GM12864 (cell line): Measurements from ENCODE around the gene PITX1.

Experiments used
- DNase-seq: peaks from one replicate; pipeline ENCODE4 v3.0.0-alpha.2; 2011; ENCODE audit warnings: low read depth
- H3K4me3 ChIP-seq: 2 replicates; pipeline ENCODE4 v1.5.1; 2011; ENCODE audit warnings: mild to moderate bottlenecking, low read depth, low read length, control low read depth
- CTCF ChIP-seq: IDR thresholded peaks from 2 replicates; pipeline ENCODE4 v1.5.1; 2011; ENCODE audit warnings: low read depth, mild to moderate bottlenecking, moderate library complexity, low read length, control low read depth, inconsistent platforms; ENCODE audit errors: missing control alignments

Gene PITX1

GRCh38 chr5:135062216-135063055 is 28.4 kb upstream of the PITX1 start:
- no peak overlapping the region for H3K4me3 ChIP-seq
- no peak for DNase-seq
- TF ChIP-seq CTCF = no peak

GRCh38 chr5:135061001-135061400 is 27.0 kb upstream of the PITX1 start:
- no peak overlapping the region for H3K4me3 ChIP-seq
- no peak for DNase-seq
- no peak for TF ChIP-seq CTCF

GRCh38 chr5:135060021-135060420 is 26.0 kb upstream of the PITX1 start:
- TF ChIP-seq CTCF = no peak
- H3K4me3 ChIP-seq = no peak overlapping the region
- no peak for DNase-seq

- TF ChIP-seq CTCF = no peak
- no peak overlapping the region for H3K4me3 ChIP-seq
Observed at GRCh38 chr5:135059000-135059923, 25.2 kb upstream of the PITX1 start.

GRCh38 chr5:135058331-135058732 is 24.3 kb upstream of the PITX1 start:
- TF ChIP-seq CTCF = no peak
- DNase-seq = no peak
- H3K4me3 ChIP-seq = no peak overlapping the region

More at GRCh38 chr5:135059000-135059923, 25.2 kb upstream of the PITX1 start:
- DNase-seq = no peak

GRCh38 chr5:135057233-135057632 is 23.2 kb upstream of the PITX1 start:
- DNase-seq = no peak
- no peak for TF ChIP-seq CTCF
- no peak overlapping the region for H3K4me3 ChIP-seq
